ENCODE data around the gene IGLL5. TPM values are rescaled to one million over a fixed set of nuclear protein-coding genes. Genes with fewer than 3 reads are reported as not detected.

Gene IGLL5
- total and polyA plus RNA-seq, 11 donors: 0.23 to 2.6 (median 0.78) TPM; not detected in 4

- Histone ChIP-seq H3K27me3 (peaks cover 0 to 11% (median 0%) of the 10 kb centered on the region in 9 donors), H3K36me3 (no peaks in the 10 kb centered on the region), H3K4me3 (no peak overlapping the region), H3K27ac (no peak overlapping the region), H3K9me3 (no peaks in the 10 kb centered on the region), H3K4me1 (peaks cover 0 to 17% (median 0%) of the 10 kb centered on the region in 12 donors)
- WGBS, 4 donors: 89 to 91% (median 90%) methylated on average over 17 to 21 of the region's 21 CpGs
- no peak for TF ChIP-seq POLR2A (IDR thresholded peaks at IDR 0.05)
- TF ChIP-seq, protein P1, sequence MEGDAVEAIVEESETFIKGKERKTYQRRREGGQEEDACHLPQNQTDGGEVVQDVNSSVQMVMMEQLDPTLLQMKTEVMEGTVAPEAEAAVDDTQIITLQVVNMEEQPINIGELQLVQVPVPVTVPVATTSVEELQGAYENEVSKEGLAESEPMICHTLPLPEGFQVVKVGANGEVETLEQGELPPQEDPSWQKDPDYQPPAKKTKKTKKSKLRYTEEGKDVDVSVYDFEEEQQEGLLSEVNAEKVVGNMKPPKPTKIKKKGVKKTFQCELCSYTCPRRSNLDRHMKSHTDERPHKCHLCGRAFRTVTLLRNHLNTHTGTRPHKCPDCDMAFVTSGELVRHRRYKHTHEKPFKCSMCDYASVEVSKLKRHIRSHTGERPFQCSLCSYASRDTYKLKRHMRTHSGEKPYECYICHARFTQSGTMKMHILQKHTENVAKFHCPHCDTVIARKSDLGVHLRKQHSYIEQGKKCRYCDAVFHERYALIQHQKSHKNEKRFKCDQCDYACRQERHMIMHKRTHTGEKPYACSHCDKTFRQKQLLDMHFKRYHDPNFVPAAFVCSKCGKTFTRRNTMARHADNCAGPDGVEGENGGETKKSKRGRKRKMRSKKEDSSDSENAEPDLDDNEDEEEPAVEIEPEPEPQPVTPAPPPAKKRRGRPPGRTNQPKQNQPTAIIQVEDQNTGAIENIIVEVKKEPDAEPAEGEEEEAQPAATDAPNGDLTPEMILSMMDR (IDR thresholded peaks at IDR 0.05): no peak
- ATAC-seq: no peak
- intact Hi-C loops (cut with DNase I): no loop called here
- DNase-seq: peak in 1 of 5 donors; percentile 35
Observed at GRCh38 chr22:22927196-22927887, 39.7 kb downstream of the IGLL5 start.

DNA sequence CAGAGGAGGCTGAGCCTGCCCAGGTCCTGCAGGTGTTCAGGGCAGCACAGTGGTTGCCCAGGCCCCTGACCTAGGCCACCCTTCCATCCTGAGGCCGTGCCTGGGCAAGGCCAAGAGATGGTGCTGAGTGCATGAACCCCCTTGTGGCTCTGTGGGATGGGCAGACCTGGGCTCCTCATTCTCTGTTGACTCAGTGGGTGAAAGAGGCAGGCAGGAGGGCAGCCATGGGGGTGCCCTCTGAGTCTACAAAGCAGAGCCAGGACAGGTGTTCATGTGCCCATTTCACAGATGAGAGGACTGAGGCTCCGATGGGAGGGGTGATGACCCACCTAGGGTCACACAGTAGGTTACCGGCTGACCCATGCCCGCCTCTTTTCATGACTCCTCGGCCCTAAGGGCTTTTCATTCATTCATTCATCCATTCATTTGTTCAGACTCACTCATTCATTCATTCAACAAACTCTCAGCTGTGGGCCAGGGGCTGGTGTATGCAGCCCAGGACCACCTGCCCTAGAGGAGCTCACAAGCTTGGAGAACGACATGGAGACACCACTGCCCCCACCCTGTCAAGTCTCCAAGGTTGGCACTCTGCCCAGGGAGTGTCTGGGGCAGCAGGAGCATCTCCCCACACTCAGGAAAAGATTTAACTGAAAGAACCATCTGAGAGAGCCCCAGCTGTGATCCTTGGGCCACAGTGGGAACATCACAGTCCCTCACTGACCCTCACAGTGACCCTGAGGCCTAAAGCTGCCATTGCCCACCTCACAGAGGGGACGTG lies 40.5 kb downstream of the IGLL5 start:
- ATAC-seq (no peak), DNase-seq (peak in 2 of 5 donors; percentile 4 to 41)
- intact Hi-C loops (cut with DNase I): no loop called here
- no peak for TF ChIP-seq POLR2A (IDR thresholded peaks at IDR 0.05)
- TF ChIP-seq, protein P1 (IDR thresholded peaks at IDR 0.05): no peak
- H3K9me3 ChIP-seq: no peaks in the 10 kb centered on the region
- no peaks in the 10 kb centered on the region for H3K36me3 ChIP-seq
- H3K4me3 ChIP-seq: no peak overlapping the region
- H3K27me3 ChIP-seq: peaks cover 0 to 11% (median 0%) of the 10 kb centered on the region in 9 donors
- peak overlapping the region in 1 of 12 donors; percentile 24 for H3K27ac ChIP-seq
- WGBS, 4 donors: 73 to 78% (median 75%) methylated on average over 7 of the region's 7 CpGs
- peaks cover 0 to 17% (median 0%) of the 10 kb centered on the region in 12 donors for H3K4me1 ChIP-seq

DNA sequence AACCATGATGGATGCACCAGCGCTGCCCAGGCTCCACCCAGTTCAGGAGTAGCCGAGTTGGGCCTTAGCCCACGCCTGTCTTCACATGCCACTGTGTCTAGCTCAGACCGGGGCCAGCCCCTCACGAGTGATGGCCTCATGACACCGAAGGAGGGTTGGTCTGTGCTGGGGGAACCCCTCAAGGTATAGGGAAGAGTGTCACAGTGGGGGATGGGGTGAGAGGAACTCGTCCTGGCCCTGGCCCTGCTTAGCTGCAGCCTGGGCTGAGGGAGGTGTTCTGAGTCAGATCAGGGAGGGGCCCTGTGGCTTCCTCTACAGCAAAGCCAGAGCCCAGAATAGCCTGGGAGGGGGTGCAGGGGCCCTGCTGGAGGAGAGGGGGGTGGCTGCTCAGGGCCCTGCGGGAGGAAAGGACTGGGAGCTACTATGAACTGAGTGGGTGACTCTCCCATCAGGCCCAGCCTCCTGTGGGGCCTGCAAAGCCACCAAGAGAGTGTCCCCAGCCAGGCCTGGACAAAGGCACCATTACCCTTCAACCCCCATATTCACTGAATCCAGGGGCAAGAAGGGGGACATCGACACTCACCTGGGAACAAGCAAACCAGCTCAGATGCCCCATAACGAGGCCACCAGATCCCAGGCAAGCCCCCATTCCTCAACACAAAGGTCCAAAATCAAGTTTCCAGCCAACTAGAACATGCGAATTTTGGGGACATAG lies 41.2 kb downstream of the IGLL5 start:
- TF ChIP-seq, protein P1 (IDR thresholded peaks at IDR 0.05): no peak
- TF ChIP-seq POLR2A (IDR thresholded peaks at IDR 0.05): peak in 1 of 2 donors; percentile 10
- H3K27ac ChIP-seq: peak overlapping the region in 3 of 12 donors; percentile 24 to 37 (median 27)
- H3K4me3 ChIP-seq: peak overlapping the region in 1 of 12 donors; percentile 1
- peak; percentile 65 to 89 (median 79) for ATAC-seq
- peak; percentile 39 to 70 (median 61) for DNase-seq
- H3K9me3 ChIP-seq: no peaks in the 10 kb centered on the region
- intact Hi-C loops (cut with DNase I): no loop called here
- no peaks in the 10 kb centered on the region for H3K36me3 ChIP-seq
- WGBS, 4 donors: 50 to 74% (median 56%) methylated on average over 10 to 11 of the region's 11 CpGs
- H3K4me1 ChIP-seq: peaks cover 0 to 17% (median 0%) of the 10 kb centered on the region in 12 donors
- peaks cover 0 to 11% (median 0%) of the 10 kb centered on the region in 9 donors for H3K27me3 ChIP-seq

All from heart left ventricle (tissue), 16 donors.